Esophagus squamous epithelium (tissue), 5 donors: ENCODE results near the gene CDC123. TPM values are rescaled to one million over a fixed set of nuclear protein-coding genes. Genes with fewer than 3 reads are reported as not detected.
"Not testable (repeated sequence)": the region's sequence is repeated elsewhere in the genome, so short reads cannot be mapped to it uniquely, and the experiment has no call there.

Experiments used
- DNase-seq: peaks from one replicate; lab custom pipeline; 2025; lab: John Stamatoyannopoulos, UW
- H3K27ac ChIP-seq, 4 donors: fragments of 200-600 bp; sonication (generic); one replicate each; pipeline ENCODE4 v1.5.1; 2016 to 2019; ENCODE audit warnings: mild to moderate bottlenecking in 1 of 4
- H3K27me3 ChIP-seq, 4 donors: fragments of 200-600 bp; sonication (generic); 1 replicate in 3 of 4; 2 replicates in 1 of 4; pipeline versions ENCODE4 v1.5.1 to v1.6.0; 2017 to 2021; ENCODE audit warnings: antibody characterized with exemption in 1 of 4
- H3K36me3 ChIP-seq, 3 donors: fragments of 200-600 bp; sonication (generic); one replicate each; pipeline ENCODE4 v1.5.1; 2016 to 2019
- H3K4me1 ChIP-seq, 3 donors: fragments of 200-600 bp; sonication (generic); one replicate each; pipeline ENCODE4 v1.5.1; 2017 to 2019
- H3K4me3 ChIP-seq, 4 donors: fragments of 200-600 bp; sonication (generic); 1 replicate in 3 of 4; 2 replicates in 1 of 4; pipeline ENCODE4 v1.5.1; 2016 to 2019; ENCODE audit warnings: mild to moderate bottlenecking in 2 of 4, moderate library complexity in 1 of 4
- H3K9me3 ChIP-seq, 3 donors: fragments of 200-600 bp; sonication (generic); one replicate each; pipeline ENCODE4 v1.5.1; 2016 to 2019
- POLR2A ChIP-seq, 4 donors: fragments of 450-650 bp; IDR thresholded peaks; one replicate each; pipeline ENCODE4 v1.6.1; 2017; ENCODE audit warnings: antibody characterized with exemption in 4 of 4, mild to moderate bottlenecking in 4 of 4, moderate library complexity in 3 of 4
- WGBS, 2 donors: methylation state at CpG; one replicate each; pipeline ENCODE4 v1.1.5; 2018; 5-methylcytosine and 5-hydroxymethylcytosine counted together
- intact Hi-C: fragments of 100-400 bp; cut with DNase I; formaldehyde crosslinking; loops from one replicate; pipeline ENCODE4 v1.15.0; 2022
- total RNA-seq, 4 donors: library from RNA; depleted of rRNA; stranded (reverse); fragments of >200 nt; gene quantifications; one replicate each; pipeline ENCODE4 v1.1.0, GENCODE V29; 2016
- TF ChIP-seq, protein P1 (sequence below), 6 experiments: fragments of 450-650 bp in 4 of 6; fragments of 200-600 bp in 2 of 6; sonication (generic) in 2 of 6; IDR thresholded peaks; one replicate each; pipeline ENCODE4 v1.5.1; 2016 to 2019; ENCODE audit warnings: antibody characterized with exemption in 6 of 6, mild to moderate bottlenecking in 4 of 6, moderate library complexity in 4 of 6
- donor health status: DM: yes; HTN: yes; CAD: no.

The CDC123 gene
- total RNA-seq, 4 donors from 2014 or later = 37.4 to 84.8 (median 80.3) TPM

DNA sequence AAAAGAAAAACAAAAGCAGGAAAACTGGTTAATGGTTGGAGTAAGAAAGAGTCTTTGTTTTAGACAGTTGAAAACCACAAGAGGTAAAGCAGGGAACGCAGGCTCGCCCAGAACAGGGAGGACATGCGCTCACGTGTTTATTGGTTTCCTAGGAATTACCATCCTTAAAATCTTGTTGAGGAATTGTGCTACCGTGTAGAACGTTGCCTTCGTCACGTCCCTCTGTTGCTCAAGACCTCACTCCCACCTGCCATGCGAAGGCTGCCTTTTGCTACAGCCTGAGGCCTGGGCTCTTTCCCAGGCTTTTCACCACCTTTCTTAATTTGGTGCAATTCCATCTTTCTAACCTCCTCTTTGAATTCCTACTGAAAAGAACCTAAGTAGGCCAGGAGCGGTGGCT lies 91.8 kb downstream of the CDC123 start:
- WGBS, 2 donors = 57 to 58% methylated on average over 10 of the region's 10 CpGs
- H3K9me3 ChIP-seq = no peaks in the 10 kb centered on the region
- no peak for DNase-seq

DNA sequence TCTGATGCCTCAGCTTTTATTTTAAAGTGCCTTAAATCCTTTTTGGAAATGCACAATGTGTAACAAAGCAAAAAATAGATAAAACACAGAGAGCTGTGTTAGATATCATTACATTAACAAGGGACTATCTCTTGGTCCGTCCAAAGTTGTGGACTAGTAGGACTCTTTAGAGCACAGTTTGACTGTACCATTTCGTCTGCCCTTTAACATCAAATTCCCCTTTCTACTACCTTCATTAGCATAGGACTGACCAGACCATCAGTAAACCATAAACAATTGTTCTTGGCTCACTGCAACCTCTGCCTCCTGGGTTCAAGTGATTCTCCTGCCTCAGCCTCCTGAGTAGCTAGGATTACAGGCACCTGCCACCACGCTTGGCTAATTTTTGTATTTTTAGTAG lies 101.8 kb downstream of the CDC123 start:
- DNase-seq, H3K9me3 ChIP-seq, H3K27me3 ChIP-seq, H3K27ac ChIP-seq, H3K36me3 ChIP-seq, H3K4me1 ChIP-seq, H3K4me3 ChIP-seq, intact Hi-C loops: not testable (repeated sequence)
- WGBS, 2 donors = 92 to 93% methylated on average over 3 of the region's 3 CpGs

More for the DNA sequence above, 91.8 kb downstream of the CDC123 start:
- intact Hi-C loops = no loop called here
- TF ChIP-seq, protein P1, sequence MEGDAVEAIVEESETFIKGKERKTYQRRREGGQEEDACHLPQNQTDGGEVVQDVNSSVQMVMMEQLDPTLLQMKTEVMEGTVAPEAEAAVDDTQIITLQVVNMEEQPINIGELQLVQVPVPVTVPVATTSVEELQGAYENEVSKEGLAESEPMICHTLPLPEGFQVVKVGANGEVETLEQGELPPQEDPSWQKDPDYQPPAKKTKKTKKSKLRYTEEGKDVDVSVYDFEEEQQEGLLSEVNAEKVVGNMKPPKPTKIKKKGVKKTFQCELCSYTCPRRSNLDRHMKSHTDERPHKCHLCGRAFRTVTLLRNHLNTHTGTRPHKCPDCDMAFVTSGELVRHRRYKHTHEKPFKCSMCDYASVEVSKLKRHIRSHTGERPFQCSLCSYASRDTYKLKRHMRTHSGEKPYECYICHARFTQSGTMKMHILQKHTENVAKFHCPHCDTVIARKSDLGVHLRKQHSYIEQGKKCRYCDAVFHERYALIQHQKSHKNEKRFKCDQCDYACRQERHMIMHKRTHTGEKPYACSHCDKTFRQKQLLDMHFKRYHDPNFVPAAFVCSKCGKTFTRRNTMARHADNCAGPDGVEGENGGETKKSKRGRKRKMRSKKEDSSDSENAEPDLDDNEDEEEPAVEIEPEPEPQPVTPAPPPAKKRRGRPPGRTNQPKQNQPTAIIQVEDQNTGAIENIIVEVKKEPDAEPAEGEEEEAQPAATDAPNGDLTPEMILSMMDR (IDR thresholded peaks at IDR 0.05) = no peak
- no peak for TF ChIP-seq POLR2A (IDR thresholded peaks at IDR 0.05)
- H3K4me3 ChIP-seq = no peak overlapping the region
- H3K36me3 ChIP-seq = no peaks in the 10 kb centered on the region
- H3K4me1 ChIP-seq = peaks cover 0 to 5% (median 0%) of the 10 kb centered on the region in 3 donors
- no peaks in the 10 kb centered on the region for H3K27me3 ChIP-seq
- no peak overlapping the region for H3K27ac ChIP-seq

DNA sequence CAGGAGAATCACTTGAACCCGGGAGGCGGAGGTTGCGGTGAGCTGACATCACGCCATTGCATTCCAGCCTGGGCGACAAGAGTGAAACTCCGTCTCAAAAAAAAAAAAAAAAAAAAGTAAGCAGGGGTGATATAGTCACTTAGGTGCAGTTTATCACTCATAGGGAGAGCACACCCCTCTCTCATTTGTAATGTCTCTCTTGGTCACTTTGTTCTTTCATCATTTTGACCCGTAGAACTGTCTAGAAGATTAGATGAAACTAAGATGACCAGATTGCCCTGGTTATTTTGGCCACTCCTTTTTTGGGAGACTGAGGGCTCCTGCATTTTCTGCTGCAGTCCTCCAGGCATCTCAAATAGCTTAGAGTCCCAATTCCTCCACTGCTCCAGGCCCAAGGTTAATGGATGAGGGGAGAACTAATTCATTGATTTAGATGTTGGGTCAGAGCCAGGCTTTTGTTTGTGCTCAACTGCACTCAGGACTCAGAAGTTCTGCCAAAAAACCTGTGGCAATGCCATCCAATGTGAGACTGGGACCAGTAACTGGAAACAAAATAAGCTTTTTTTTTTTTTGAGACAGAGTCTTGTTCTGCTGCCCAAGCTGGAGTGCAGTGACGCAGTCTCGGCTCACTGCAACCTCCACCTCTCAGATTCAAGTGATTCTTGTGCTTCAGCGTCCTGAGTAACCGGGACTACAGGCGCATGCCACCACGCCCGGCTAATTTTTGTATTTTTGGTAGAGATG lies 103.4 kb downstream of the CDC123 start:
- TF ChIP-seq, protein P1 (IDR thresholded peaks at IDR 0.05) = no peak
- TF ChIP-seq POLR2A (IDR thresholded peaks at IDR 0.05) = no peak
- Histone ChIP-seq H3K36me3 (no peaks in the 10 kb centered on the region), H3K27me3 (no peaks in the 10 kb centered on the region), H3K9me3 (no peaks in the 10 kb centered on the region), H3K4me3 (no peak overlapping the region), H3K4me1 (peaks cover 0 to 7% (median 0%) of the 10 kb centered on the region in 3 donors), H3K27ac (no peak overlapping the region)
- intact Hi-C loops = no loop called here
- WGBS, 2 donors = 78% methylated on average over 10 to 14 of the region's 14 CpGs
- no peak for DNase-seq

Other genes starting within 250 kb of the CDC123 start
- 10 to 100 TPM; 12.9 to 22.3 (median 17.8) TPM for gene UPF2, start 153.4 kb upstream of the CDC123 start, total RNA-seq
- 10 to 100 TPM; 10.2 to 24.9 (median 16.9) TPM for gene DHTKD1, start 127.2 kb upstream of the CDC123 start, total RNA-seq
- 1 to 10 TPM; 1.2 to 5.0 (median 4.3) TPM for gene SEC61A2, start 66.5 kb upstream of the CDC123 start, total RNA-seq
- gene NUDT5, start 297 bp upstream of the CDC123 start, total RNA-seq = 10 to 100 TPM; 30.7 to 79.3 (median 42.3) TPM
- gene CAMK1D, start 153.4 kb downstream of the CDC123 start, total RNA-seq = 10 to 100 TPM in 2 of 4 donors, 1 to 10 TPM in 2; 3.8 to 11.8 (median 9.9) TPM